HG03103 (cell line): ENCODE results near the gene TBCA.

ENCODE experiments used
- ATAC-seq: cut with Tn5 transposase; IDR thresholded peaks from one replicate; pipeline ENCODE4 v1.9.1; 2021; ENCODE audit warnings: low read depth; ENCODE audit not compliant: unreplicated experiment

TBCA gene, protein sequence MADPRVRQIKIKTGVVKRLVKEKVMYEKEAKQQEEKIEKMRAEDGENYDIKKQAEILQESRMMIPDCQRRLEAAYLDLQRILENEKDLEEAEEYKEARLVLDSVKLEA

DNA sequence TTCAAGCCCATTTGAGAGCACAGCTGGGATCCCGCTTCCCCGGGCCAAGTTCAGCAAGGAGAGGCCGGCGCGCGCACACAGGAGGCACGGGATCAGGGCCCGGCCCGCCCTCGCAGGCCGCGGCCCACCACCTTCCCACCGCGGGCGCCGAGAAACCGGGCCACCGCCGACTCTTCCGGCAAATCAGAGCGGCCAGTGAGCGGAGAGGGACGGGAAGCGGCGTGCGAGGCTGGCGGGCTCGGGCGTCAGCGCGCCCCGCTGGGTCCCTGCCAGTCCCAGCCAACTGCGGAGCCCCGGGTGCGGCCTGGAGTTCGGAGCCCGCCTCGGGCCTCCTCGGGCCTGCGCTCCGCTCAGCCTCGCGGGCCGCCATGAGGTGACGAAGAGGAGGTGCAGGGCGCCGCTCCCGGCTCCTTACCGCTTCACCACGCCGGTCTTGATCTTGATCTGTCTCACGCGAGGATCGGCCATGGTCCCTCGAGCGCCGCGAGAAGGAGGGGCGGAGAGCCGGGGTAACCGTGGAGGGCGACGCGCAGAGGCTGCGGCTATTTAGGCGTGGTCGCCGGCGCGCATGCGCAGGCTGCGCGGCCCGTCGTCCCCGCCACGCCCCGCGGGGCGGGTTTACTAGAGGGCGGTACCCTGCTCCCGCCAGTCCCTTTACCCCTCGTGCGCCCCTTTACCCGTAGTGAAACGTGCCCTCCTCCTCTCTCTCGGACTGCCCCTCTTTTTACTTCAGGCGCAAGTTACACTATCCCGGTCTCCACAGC lies at the start of gene TBCA:
Gene TBCA, minus strand, starts transcription at position 550 of the 764 bp plus-strand sequence. Its CDS starts 82 bp downstream, at position 468.
- peak; percentile 84 for ATAC-seq

DNA sequence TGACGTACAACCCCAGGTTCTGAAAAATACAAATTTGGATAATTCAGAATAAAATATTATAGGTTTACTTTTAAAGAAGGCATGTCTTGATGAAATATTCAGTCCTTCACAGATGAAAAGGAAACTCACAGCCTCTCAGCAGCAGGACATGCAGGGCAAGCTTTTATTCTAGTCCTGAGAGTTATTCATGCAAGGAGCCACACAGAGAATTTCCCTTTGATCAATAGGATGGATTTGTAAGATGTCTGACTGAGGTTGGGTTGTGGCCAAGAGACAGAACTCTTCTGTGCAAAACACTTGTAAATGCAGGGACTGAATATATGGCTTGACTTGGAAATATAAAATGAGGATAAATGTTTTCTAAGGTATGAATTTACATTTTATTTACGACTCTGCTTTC lies 48.8 kb upstream of the TBCA start:
- ATAC-seq: no peak

DNA sequence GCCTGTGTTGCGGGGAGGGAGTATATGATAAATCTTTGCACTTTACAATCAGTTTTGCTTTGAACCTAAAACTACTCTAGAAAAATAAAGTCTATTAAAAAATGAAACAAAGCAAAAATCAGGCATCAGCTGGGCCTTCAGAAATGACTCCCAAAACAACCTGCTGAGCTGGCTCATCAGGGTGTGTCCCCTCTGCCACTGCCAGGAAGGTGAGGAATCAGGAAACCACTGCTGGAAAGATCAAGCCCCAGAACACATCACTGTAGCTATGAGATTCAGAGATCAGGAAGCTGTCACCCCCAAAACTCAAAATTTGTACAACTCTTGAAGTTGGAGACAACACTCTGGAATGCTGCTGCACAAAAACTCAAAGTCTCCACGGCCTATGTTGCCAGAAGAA lies 40.5 kb upstream of the TBCA start:
- ATAC-seq: no peak

DNA sequence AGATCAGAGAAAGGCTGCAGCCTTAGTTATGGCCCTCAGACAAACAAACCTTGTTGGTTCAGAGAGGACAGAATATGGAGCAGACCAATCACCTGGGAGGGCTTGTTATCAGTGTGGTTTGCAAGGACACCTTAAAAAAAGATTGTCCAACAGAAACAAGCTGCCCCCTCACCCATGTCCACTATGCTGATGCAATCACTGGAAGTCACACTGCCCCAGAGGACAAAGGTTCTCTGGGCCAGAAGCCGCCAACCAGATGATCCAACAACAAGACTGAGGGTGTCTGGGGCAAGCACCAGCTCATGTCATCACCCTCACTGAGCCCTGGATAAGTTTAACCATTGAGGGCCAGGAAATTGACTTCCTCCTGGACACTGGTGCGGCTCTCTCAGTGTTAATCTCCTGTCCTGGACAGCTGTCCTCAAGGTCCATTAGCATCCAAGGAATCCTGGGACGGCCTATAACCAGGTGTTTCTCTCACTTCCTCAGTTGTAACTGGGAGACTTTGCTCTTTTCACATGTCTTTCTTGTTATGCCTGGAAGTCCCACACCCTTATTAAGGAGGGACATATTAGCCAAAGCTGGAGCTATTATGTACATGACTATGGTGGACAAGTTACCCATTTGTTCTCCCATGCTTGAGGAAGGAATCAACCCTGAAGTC lies 36.9 kb upstream of the TBCA start:
- no peak for ATAC-seq

DNA sequence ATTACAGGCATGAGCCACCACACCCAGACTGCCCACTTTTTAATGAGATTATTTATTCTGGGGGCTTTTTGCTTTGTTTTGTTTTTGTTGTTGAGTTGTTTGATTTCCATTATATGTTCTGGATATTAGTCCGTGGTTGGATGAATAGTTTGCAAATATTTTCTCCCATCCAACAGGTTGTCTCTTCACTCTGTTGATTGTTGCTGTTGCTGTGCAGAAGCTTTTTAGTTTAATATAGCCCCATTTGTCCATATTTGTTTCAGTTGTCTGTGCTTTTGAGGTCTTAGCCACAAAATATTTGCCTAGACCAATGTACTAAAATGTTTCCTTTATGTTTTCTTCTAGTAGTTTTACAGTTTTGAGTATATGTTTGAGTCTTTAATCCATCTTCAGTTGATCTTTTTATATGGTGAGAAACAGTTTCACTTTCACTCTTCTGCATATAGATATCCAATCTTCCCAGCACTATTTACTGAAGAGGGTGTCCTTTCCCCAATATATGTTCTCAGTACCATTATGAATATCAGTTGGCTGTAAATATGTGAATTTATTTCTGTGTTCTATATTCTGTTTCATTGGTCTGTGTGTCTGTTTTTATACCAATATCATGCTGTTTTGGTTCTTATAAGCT lies 30.2 kb upstream of the TBCA start:
- ATAC-seq: no peak

DNA sequence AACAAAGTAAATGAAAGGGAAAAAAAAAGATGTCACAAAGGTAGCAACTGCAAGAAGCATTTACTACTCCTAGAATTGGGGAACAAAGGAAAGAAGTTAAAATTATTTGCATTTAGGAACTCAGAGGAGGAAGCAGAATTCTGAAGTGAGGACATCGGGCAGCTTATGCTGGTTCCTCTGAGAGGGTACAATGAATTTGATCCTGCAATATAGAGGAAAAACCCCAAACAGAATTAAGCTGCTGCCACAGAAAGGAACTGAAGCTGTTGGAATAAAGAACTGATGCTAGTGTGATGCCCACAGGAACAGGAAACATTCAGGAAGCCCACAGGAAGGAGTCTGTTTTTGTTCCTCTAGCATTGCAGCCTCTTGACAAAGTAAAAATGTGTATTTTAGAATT lies 22.3 kb upstream of the TBCA start:
- no peak for ATAC-seq

DNA sequence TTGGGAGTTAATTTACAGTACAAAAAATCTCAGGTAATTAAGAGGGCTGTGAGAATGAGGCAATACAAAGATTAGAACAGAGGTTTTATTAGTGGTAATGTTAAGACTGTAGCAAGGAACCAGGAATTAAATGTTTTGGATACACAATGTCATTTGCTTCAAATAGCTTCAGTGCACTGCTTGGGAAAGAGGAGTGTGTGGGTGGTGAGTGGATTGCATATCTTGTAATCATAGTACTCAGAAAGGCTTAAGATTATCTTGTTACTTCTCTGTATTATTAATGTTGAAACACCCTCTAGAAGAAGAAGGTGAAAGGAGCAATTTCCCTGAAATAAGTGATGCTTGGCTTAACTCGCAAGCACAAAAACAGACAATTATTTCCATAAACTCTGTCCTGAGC lies 21.0 kb upstream of the TBCA start:
- no peak for ATAC-seq

DNA sequence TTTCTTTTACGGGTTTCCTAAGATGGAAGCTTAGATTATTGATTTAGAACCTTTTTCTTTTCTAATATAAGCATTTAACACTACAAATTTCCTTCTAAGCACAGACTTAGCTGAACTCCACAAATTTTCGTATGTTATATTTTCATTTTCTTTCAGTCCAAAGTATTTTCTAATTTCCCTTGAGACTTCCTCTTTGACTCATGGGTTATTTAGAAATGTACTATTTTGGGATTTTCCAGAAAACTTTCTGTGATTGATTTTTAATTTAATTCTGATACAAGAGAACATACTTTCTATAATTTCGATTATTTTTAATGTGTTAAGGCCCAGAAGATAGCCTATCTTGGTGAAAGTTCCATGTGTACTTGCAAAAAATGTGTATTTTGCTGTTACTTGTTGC lies 19.7 kb upstream of the TBCA start:
- ATAC-seq: no peak

DNA sequence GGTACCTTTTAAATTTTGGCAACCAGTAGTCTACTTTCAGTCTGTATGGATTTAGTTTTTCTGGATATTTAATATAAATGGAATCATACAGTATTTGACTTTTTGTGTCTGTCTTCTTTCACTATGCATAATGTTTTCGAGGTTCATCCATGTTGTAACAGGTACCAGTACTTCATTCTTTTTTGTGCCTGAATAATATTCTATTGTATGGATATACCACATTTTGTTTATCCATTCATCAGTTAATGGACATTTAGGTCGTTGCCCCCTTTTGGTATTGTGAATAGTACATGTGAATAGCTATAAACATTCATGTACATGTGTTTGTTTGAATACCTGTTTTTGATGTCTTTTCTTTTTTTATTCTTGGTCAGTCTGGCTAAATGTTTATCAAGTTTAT lies 19.1 kb upstream of the TBCA start:
- no peak for ATAC-seq

DNA sequence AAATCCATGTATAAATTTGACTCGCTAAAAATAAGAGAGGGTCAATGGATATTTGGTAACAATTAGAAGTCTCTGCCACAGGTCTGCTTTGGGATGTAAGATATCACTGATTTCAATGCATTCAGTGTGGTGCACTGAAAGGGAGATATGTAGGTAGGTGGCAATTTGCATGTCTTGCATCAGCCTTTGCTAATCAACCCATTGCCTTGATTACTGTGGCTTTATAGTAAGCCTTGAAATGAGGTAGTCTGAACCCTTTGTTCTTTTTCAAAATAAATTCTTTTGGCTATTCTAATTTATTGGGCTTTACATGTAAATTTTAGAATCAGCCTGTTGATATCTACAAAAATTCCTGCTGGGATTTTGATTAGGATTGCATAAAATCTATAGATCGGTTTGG lies 15.8 kb upstream of the TBCA start:
- no peak for ATAC-seq

DNA sequence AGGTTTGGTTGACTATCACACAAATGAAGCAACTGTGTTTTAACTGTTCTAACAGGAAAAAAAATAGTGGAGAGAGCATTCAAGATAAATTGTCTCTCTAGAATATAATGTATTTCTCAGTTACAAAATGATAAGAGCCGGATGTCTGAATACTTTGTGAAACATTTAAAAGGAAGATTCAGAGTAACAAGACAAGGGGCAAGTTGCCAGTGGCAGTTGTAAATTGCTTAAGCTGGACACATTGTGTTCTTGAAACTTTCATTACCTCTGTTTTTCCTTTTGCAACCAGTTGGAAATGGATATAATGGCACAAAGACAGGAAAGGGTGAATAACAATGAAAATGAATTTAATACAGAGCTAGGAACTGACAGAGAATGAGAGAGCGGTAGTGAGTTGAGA lies 15.2 kb upstream of the TBCA start:
- ATAC-seq: no peak

DNA sequence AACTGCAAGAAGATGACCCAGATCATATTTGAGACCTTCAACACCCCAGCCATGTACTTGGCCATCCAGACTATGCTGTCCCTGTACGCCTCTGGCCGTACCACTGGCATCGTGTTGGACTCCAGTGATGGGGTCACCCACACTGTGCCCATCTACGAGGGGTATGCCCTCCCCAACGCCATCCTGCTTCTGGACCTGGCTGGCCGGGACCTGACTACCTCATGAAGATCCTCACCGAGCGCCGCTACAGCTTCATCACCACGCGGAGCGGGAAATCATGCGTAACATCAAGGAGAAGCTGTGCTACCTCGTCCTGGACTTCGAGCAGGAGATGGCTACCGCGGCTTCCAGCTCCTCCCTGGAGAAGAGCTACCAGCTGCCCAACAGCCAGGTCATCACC lies 9.1 kb upstream of the TBCA start:
- no peak for ATAC-seq

DNA sequence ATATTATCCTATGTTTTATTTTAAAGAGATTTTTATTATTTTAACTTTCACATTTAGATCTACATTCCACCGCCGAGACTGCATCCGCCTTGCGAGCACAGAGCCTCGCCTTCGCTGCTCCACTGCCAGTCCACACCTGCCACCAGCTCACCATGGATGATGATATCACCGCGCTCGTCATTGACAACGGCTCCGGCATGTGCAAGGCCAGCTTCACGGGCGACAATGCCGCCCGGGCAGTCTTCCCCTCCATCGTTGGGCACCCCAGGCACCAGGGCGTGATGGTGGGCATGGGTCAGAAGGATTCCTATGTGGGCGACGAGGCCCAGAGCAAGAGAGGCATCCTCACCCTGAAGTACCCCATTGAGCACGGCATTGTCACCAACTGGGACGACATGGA lies 8.6 kb upstream of the TBCA start:
- no peak for ATAC-seq

DNA sequence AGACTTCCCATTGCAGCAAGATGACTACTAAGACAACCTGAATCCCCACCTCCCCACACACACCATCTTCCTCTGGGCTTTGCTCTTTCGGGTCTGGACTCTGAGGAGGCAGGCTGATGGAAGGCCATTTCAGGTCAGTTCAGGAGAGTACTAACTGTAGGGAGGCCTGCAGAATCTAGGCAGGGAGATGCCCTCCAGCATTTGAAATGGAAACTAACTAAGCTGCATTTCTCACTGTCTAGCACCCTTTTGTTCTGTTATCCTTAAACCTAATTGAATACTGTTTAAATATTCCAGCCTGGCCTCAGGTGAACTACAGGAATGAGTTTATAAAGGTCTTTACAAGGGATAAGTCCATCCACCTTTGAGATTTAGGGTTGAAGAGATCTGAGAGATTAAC lies 4.9 kb upstream of the TBCA start:
- ATAC-seq: no peak

DNA sequence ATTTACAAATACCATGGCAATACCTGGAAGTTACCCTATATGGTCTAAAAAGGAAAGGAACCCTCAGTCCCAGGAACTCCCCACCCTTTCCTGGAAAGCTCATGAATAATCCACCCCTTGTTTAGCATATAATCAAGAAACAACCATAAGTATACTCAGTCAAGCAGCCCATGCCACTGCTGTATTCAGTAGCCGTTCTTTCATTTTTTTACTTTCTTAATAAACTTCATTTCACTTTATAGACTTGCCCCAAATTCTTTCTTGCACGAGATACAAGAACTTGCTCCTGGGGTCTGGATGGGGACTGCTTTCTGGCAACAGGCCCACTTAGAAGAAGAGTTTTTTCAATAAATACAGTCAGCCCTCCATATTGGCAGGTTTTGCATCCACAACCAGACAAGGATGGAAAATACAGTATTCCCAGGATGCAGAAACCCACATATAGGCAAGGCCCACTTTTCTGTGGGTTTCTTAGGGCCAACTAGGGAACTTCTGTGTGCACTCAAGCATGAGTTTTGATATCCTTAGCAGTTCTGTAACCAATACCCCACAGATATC lies 2.8 kb upstream of the TBCA start:
- no peak for ATAC-seq

DNA sequence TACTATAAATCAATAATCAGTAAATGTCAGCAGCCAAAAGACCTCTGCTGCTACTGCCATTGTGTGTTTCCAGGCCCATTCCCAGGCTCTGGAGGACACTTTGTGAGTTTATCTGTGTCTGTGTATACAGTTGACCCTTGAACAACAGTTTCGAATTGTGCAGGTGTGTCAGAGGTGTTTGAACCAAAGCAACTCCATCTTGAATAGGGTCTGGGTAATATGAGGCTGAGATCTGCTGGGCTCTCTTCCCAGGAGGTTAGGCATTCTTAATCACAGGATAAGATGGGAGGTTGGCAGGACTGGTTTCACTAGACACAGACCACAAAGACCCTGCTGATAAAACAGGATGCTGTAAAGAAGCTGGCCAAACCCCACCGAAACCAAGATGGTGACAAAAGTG lies 2.3 kb upstream of the TBCA start:
- ATAC-seq: no peak

DNA sequence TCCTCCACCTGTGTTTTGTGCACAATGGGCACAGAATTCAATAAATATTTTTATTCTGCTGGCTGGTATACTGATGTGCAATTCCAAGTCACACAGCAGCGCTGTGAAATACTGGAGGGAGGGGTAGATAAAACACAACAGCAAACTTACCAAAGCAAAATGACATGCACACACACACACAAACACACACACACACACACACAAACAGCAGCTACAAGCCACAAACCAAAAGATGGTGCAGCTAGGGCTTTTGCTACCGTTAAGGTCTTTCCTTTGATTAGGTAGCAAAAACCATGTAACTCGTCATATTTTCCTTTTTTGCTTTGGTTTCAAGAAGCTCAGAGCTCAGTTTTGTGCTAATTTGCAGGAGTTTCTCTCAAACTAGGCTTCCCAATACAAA lies 1.8 kb upstream of the TBCA start:
- ATAC-seq: no peak

DNA sequence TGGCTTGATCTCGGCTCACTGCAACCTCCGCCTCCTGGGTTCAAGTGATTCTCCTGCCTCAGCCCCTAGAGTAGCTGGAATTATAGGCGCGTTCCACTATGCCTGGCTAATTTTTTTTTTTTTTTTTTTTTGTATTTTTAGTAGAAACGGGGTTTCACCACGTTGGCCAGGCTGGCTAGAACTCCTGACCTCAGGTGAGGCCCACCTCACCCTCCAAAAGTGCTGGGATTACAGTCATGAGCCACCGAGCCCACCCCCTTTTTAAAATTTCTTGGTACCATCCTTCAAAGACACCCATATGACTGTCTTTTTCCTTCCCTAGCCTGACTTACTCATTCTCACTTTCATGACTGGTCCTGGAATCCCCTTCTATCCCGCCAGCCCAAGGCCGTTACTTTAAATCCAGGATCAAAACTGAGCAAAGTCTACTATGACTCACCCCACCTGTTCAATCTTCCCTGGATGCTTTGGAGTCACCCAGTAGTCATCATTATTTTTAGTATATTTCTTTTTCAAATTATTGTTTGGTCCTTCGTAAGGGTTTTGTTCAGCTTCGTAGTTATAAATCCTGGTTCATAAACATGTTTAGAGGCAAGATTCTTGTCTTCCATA lies 1.2 kb upstream of the TBCA start:
- no peak for ATAC-seq

DNA sequence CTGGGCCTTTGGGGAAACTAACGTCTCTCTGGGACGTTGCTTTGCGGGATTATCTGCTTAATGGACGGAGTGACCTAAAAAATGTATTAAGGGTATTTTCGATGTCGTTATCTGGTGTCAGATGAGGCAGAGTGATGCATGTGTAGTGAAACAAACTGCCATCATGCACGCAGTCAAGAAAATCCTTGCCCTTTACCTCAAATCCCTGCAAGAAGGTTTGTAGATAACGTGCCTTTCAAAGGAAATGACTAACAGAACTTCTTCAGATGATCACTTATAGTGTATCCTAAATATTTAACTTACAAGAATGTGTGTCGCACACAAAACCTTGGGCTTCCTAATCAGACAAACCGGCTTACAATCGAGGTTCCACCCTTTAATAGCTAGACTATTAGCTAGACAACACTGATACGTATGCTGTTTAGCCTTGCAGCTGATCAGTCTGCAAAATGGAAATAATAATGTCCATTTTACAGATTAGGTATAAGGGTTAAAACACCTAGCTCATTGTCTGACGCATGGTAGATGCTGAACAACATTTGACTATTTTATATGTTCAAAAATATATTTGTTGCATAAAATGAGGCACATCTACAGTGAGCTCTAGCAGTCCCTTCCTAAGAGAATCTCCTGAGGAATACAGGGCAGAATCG lies 541 bp upstream of the TBCA start:
- peak; percentile 3 for ATAC-seq

DNA sequence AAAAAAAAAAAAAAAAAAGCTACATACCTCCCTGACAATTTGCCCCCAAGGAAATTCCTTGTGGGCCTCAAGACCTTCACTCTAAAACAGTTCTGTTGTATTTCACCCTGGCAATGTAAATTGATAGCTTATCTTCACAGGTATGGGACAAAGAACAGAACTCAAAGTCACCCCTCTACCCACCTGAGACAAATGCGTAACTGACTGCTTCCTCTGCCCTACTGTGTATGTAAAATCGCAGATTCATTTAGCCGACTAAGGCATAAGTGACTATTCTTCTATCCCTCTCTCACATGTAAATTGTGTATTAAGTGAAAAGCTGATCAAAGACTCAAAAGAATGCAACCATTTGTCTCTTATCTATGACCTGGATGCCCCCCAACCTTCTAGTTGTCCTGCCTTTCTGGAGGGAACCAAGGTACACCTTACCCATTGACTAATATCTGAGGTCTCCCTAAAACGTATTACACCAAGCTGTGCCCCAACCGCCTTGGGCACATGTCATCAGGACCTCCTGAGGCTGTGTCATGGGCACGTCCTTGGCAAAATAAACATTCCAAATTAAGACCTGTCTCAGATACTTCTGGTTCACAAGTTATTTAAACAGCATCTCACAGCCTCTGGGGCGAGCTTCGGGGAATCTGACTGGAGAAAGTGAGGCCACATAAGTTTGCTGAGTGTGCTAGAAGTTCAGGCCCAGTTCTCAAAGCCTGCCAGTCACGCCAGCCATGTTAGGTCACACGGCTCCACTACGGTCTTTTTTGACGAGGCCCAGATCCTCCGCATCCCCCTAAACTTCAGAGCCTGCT lies 954 bp downstream of the TBCA start:
- peak; percentile 3 for ATAC-seq
